Fibroblast of skin of scalp (primary cell): ENCODE results near the gene RCC1. TPM values are rescaled to one million over a fixed set of nuclear protein-coding genes. Genes with fewer than 3 reads are reported as not detected.
"Not testable (repeated sequence)": the region's sequence is repeated elsewhere in the genome, so short reads cannot be mapped to it uniquely, and the experiment has no call there.

Source experiments
- DNase-seq: peaks from one replicate; pipeline ENCODE4 v3.0.0-alpha.2; 2013
- polyA plus RNA-seq, 2 experiments: library from polyadenylated mRNA; unstranded; fragments of 120-200 nt; gene quantifications; one replicate each; pipeline ENCODE4 v1.2.1, GENCODE V29; 2013; ENCODE audit not compliant: insufficient read length in 2 of 2

RCC1 gene, protein sequence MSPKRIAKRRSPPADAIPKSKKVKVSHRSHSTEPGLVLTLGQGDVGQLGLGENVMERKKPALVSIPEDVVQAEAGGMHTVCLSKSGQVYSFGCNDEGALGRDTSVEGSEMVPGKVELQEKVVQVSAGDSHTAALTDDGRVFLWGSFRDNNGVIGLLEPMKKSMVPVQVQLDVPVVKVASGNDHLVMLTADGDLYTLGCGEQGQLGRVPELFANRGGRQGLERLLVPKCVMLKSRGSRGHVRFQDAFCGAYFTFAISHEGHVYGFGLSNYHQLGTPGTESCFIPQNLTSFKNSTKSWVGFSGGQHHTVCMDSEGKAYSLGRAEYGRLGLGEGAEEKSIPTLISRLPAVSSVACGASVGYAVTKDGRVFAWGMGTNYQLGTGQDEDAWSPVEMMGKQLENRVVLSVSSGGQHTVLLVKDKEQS
- 35.4 TPM for polyA plus RNA-seq (2013, experiment 1 of 2; ENCODE audit: insufficient read length)
- 33.4 TPM for polyA plus RNA-seq (2013, experiment 2 of 2; ENCODE audit: insufficient read length)

DNA sequence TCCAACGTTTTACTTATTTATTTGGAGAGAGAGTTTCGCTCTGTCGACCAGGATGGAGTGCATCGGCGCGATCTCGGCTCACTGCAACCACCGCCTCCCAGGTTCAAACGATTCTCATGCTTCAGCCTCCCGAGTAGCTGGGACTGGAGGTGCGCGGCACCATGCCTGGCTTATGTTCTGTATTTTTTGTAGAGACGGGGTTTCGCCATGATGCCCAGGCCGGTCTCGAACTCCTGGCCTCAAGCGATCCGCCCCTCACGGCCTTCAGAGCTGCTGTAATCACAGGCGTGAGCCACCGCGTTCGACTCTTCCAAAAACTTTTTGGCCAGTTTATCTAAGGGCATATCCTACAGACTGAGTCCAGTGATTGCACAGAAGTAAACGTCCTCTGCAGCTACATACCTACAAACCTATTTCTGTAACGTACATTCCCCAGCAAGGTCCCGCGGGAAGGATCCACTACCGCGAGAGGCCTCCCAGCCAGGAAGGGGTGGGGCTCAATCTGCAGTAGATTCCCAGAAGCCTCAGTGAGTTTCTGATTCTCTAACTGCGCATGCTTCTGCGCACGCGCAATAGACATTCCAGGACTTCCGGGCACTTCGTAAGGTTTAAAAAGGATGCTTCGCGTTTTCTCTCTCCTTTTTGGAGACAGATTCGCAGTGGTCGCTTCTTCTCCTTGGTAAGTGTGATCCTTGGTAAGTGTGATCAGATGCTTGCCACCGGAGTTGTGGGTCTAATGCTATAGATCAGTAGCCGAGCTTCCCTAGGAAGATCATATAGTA lies at the start of gene RCC1:
Gene RCC1 (plus strand): TSS at position 638 of the 782 bp plus-strand sequence. CDS start 23,824 bp downstream, outside the sequence.
- peak; percentile 99 for DNase-seq

DNA sequence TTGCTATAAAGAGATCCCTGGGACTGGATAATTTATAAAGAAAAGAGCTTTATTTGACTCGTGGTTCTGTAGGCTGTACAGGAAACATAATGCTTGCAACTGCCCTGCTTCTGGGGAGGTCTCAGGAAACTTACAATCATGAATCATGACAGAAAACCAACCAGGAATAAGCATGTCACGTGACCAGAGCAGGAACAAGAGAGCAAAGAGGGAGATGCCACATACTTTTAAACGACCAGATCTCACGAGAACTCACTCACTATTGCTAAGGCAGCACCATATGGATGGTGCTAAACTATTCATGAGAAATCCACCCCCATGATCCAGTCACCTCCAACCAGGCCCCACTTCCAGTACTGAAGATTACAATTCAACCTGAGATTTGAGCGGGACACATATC lies 49.8 kb upstream of the RCC1 start:
- DNase-seq = peak; percentile 86

DNA sequence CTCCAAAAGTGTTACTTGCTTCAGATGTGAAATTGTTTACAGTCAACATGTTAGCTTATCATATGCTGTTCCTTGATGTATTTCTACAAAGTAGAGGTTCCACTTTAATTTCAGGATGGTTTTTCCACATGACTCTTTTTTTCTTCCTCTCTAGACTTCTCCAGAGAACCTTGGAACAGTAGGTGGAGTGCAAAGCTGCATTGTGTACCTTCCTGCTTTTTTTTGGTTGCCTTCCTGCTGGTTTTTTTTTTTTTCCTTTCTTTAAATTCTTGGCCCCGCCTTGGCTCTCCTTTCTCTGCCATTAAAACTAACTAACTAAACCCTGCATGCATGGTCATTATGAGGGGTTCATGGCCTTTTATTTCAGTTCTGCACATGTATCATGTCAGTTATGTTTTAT lies 48.2 kb upstream of the RCC1 start:
- no peak for DNase-seq

DNA sequence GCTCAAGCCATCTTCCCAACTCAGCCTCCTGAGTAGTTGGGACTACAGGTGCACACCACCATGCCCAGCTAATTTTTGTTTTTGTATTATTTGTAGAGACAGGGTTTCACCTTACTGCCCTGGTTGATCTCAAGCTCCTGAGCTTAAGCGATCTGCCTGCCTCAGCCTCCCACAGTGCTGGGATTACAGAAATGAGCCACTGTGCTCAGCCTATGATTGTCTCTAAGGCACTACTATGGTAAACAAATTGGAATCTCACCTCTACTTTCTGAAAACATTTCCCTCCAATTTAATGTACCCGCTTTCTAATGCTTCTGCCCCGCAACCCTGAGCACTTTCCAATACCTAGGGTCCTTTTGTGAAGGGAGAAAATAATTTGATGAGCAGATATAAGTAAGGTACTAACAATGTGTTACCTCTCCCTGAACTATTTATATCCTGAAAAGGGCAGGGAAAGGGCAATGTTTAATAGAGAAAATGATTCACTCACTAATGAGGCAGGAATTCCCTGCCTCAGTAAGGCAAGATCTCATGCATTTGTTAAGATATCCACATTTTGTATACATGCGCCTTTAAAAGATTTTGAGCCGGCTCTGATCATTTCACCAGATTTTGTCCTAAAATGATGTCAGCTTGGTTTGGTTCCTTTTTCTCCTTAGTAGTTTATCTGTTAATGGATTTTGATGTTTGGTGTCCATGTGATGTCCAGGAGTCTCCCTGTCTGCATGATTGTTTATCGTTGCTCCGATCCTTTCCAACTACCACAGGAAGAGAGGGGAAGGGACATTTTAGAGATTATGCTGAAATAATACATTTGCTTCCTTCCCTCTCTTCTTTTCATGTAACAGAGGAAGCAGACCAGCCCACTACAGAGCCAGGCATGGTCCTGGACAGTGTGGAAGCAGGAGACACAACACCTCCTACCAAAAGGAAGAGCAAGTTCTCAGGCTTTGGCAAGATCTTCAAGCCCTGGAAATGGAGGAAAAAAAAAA lies 47.3 kb upstream of the RCC1 start:
- no peak for DNase-seq

DNA sequence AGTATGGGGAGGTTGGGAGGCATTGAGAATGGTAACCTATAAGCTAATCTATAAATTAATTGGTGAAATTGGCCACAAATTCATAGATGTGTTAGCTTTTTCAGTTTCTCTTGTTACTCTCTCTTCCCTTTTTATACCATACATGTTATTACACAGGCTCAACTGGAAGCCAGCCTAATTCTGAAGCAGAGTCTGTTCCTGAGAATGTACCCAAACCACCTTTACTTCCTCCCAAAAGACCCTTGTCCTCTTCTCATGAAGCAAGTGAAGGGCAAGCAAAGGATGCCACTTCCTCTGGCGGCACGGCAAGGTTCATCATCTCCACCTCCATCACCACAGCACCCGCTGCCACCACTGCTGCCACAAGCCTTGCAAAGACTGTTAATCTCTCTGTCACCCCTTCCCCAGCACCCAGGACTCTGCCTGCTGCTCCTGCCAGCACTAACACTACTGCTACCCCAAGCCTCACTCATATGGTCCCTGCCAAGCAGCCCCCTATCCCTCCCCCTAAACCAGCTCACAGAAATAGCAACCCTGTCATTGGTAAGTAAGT lies 39.5 kb upstream of the RCC1 start:
- no peak for DNase-seq

DNA sequence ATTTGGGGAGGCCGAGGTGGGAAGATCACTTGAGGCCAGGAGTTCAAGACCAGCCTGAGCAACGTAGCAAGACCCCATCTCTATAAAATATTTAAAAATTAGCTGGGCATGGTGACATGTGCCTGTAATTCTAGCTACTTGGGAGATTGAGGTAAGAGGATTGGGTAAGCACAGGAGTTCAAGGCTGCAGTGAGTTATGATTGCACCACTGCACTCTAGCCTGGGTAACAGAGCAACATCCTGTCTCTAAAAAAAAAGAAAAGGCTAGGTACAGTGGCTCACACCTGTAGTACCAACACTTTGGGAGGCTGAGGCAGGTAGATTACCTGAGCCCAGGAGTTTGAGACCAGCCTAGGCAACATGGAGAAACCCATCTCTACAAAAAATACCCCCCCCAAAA lies 35.7 kb upstream of the RCC1 start:
- no peak for DNase-seq

DNA sequence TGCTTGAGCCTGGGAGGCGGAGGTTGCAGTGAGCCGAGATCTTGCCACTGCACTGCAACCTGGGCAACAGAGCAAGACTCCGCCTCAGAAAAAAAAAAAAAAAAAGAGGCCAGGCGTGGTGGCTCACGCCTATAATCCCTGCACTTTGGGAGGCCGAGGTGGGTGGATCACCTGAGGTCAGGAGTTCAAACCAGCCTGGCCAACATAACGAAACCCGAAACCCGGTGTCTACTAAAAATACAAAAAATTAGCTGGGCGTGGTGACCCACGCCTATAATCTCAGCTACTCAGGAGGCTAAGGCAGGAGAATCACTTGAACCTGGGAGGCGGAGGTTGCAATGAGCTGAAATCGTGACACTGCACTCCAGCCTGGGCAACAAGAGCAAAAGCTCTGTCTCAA lies 26.3 kb upstream of the RCC1 start:
- DNase-seq = not testable (repeated sequence)

DNA sequence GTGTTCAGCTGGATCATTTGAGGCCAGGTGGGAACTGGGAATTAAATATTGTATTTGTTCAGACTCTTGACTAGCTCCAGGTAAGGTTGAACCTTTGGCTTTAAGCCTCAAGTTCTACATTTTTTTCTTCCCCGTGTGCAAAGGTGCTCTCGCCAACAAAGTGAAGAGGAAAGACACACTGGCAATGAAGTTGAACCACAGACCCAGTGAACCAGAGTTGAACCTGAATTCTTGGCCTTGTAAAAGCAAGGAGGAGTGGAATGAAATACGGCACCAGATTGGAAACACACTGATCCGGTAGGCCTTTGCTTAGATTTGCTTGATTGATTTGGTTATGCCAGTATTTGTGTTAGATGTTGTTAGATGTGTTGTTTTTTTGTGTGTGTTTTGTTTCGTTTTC lies 25.5 kb upstream of the RCC1 start:
- DNase-seq = no peak

DNA sequence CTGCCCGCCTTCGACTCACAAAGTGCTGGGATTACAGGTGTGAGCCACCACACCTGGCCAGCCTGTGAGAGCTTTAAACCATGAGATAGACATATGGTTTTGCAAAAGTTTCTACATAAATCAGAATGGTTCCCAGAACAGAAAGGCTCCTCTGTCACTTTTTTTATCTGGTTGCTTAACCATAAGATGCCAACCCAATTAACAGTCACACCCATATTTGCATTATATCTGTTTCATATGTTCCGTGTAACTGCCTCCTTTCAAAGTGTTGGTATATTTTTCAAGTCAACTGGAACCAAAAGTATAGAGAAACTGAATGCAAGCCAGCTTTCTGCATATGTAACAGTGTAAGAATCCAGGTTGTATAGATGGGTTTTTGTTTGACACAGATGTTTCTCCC lies 23.7 kb upstream of the RCC1 start:
- no peak for DNase-seq

DNA sequence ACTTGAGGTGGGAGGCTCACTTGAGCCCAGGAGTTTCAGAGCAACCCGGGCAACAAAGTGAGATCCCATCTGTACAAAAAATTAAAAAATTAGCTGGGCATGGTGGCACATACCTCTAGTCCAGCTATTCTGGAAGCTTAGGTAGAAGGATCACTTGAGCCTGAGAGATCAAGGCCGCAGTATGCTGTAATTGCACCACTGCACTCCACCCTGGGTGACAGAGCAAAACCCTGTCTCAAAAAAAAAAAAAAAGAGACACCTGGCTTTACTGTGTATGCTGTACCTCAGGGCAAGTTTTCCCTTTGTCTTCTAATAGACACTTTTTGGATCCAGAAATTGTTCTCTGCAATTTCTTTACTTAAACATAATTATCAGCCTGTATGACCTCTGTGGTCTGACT lies 23.1 kb upstream of the RCC1 start:
- no peak for DNase-seq

DNA sequence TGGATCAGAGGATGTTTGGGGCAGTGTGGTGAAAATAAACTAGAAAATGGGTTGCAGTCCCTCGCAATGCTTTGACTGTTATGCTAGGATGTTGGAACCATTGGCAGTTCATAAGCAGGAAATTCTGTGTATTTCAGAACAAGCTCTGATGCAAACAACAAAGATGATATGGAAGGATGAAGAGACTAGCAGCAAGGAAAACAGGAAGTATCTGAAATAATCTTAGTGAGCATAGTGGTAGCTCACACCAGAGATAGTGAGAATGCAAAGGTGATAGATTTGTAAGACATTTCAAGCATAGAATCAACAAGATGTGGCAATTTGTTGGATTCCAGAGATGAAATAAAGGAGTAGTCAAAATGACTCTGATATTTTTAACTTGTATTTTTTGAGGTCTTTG lies 11.1 kb upstream of the RCC1 start:
- DNase-seq = no peak

DNA sequence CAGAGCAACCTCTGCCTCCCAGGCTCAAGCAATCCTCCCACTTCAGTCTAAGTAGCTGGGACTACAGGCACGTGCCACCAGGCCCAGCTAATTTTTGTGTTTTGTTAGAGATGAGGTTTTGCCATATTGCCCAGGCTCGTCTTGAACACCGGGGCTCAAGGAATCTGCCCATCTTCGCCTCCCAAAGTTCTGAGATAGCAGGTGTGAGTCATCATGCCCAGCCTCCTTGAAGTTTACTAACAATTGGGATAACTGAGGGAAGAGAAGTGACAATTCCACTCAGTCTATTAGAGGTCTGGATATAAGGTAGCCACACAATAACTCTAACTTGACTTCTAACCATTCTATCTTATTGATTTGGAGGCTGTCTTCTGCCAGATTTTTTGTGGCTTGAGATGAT lies 6.3 kb upstream of the RCC1 start:
- no peak for DNase-seq

DNA sequence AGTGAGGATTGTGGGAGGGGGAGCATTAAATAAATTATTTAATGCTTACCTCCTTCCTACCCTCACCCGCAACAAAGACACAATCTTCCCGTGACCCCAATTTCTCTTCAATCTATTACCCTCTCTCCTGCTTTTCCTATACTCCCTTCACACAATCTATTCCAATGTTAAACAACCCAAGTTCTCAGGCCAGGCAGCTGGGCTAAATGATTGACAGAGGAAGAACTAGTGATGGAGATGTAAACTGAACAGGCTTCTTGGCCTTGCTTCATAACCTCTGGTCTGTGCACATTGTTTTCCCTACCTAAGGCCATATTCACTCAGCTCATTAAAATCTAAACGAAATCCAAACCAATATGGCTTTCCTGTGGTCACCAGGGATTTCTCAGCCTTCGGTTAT lies 3.9 kb upstream of the RCC1 start:
- DNase-seq = no peak

DNA sequence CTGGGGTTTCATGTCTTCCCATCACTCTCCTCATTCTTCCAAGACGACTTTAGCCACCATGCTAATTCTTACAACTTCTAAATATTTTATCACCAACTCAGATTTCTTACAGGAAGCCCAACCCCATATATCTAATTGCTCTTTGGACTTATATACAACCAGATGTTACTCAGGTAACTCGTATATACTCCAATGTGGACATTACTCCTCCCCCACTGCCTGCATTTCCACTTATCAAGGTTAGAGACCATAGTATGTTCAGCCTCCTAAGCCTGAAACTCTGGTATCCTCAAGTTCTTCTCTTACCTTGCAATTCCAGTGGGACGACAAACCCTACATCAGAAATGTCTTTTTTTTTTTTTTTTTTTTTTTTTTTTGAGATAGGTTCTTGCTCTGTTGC lies 2.7 kb upstream of the RCC1 start:
- DNase-seq = no peak

DNA sequence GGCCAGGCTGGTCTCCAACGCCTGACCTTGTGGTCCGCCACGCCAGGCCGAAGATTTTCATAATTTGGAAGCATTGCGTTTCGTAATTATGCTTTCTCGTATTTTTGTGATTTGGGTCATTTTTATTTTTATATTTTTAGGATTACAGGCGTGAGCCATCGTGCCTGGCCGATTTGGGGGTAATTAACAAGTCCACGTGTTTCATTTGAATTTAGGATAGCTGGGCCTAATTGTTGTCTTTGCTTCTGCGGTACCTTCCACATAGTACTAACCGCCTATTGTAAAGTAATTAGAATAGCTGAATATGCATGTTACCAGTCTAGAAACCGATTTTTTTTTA lies 1.0 kb downstream of the RCC1 start:
- DNase-seq = no peak

DNA sequence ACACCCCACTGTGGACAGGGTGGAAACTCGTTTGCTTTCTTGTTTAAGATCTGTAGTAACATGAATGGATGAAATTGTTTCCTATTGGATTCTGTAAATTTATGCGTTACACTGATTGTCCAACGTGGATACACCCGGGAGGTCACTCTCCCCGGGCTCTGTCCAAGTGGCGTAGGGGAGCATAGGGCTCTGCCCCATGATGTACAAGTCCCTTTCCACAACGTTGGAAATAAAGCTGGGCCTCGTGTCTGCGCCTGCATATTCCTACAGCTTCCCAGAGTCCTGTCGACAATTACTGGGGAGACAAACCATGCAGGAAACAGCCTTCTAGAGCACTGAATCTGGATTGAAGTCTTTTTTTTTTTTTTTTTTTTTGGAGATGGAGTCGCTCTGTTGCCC lies 1.4 kb downstream of the RCC1 start:
- peak; percentile 23 for DNase-seq

DNA sequence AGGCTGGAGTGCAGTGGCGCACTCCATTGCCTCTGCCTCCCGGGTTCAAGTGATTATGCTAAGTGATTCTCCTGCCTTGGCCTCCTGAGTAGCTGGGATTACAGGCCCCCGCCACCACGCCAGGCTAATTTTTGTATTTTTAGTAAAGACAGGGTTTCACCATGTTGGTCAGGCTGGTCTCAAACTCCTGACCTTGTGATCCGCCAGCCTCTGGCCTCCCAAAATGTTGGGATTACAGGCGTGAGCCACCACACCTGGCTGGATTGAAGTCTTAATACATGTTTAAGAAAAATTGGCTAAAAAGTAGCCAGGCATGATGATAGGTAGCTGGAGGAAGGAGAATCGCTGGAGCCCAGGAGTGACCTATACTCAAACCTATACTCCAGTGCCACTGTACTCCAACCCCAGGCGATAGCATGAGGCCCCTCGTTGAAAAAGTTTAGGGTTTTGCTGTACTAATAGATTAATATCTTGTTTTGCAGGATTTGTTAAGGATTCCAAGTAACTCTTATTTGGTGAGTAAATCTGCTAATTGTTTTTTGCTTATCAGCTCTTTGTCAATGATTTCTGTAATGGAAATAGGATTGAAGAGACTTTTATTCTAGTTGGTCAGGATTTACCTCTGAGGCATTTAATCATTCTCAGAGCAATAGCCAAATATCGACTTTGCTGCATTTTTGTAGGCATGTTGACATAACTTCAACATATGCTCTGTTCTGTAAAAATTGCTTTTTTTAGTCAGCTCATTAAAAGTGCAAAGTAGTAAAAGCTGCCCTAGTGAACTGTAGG lies 2.0 kb downstream of the RCC1 start:
- DNase-seq = no peak

DNA sequence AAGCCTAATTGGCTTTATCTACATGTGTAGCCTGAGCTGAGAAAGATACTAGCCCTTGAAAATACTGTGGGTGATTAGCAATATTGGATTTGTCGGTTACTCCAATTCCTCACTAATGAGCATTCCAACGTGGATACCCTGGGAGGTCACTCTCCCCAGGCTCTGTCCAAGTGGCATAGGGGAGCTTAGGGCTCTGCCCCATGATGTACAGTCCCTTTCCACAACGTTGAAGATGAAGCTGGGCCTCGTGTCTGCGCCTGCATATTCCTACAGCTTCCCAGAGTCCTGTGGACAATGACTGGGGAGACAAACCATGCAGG lies 2.6 kb downstream of the RCC1 start:
- peak; percentile 23 for DNase-seq

DNA sequence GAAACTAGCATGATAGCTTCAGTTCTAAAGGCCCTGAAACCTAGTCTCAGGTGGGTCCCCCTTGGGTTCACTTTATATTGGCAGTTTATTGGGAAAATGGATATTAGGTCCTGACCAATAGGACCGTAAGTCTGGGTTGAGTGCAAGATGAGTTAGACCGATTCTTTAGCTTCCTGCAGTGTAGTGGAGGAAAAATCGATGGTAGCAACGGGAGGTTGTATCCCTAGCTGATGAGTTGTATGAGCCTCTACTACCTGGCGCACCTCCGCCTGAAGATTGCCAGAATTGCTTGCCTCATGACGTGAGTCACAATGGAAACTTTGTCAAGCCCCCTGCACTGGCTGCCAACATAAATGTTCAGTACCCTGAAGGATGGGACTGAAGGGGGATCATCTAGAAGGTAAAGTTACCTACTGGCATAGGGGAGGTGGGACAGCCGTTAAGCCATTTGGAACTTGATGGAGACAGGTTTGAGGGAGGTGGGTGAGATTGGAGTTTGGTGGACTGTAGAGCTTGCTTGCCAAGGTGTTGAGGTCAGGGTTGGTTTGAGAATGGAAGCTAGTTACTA lies 3.9 kb downstream of the RCC1 start:
- DNase-seq = no peak

DNA sequence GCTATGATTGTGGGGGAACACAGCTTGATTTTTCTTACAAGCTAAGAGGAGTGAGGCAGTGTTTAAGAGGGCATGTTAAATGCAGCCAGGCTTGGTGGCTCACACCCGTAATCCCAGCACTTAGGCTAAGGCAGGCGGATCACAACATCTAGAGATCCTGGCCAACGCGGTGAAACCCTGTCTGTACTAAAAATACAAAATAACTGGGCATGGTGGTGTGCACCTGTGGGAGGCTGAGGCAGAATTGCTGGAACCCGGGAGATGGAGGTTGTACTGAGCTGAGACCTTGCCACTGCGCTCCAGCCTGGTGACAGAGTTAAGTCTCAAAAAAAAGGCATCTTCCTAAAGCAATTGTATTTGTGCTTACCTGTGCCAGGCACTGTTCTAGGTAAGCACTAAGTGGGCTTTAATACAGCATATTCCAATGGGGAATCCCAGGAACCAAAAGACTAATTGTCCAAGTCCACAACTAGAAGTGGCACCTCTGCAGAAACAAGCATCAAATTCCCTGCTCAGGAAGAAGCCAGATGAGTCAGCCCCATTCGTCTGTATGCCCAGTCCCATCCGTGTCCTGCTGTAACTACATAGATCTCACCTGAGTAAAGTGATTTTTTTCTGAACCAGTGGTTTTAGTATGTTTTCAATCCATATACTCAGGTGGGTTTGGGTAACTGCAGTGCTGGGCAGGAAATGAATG lies 4.6 kb downstream of the RCC1 start:
- peak; percentile 61 for DNase-seq

DNA sequence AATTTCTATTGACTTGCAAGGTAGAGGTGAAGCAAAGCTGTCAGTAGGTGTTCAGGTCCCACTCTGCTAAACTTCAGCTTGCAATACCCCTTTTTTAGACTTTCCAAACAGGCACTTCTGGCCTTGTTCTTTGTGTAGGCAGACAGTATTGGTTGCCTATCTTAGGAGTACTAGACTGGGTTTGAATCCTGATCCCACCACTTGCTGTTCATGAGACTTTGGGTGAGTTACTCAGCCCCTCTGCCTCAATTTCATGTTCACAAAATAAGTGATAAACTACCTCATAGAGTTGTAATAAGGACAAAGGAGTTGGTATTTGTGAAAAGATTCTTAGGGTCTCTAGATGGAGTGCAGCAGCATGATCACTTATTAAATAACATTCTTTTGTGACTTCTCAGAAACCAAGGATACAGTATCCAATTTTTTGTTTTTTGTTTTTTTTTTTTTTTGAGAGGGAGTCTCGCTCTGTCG lies 5.2 kb downstream of the RCC1 start:
- DNase-seq = peak; percentile 61
